ENCODE data around the gene ZNF532.
"Not testable (repeated sequence)": the region's sequence is repeated elsewhere in the genome, so short reads cannot be mapped to it uniquely, and the experiment has no call there.

The ZNF532 gene

DNA sequence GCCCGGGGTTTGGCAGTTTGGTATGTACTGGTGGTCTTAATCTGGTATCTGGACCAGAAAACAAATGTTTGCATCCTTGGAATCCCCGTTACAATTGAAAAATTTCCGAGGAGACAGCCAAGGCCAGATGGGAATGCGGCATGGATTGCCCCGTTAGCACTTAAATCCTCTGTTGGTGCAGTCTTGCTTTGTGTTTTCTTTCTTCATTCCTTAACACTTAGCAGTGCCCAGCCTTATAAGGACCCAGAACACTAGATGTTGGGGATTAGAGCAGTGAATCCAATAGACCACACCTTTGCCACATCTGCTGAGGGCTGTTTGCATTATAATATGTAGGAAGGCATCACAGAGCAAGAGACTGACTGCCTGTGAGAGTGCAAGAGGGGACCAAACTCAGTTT is 12.8 kb upstream of the ZNF532 start:
- Histone ChIP-seq H2AFZ (ENCODE audit: low read length) (no peak overlapping the region), H3K27ac (ENCODE audit: low read length) (no peak overlapping the region), H3K4me1 (ENCODE audit: low read length) (no peaks in the 10 kb centered on the region), H3F3A (ENCODE audit: insufficient read depth, low read length) (no peaks in the 10 kb centered on the region), H3K4me3 (ENCODE audit: low read length) (no peak overlapping the region), H3K4me2 (ENCODE audit: low read depth, low read length) (no peak overlapping the region), H3K9me3 (replicated peaks; ENCODE audit: insufficient read depth, low read length) (no peaks in the 10 kb centered on the region), H3K27me3 (replicated peaks; ENCODE audit: insufficient read depth, low read length) (no peaks in the 10 kb centered on the region), H3K9ac (ENCODE audit: low read length) (no peak overlapping the region), H4K20me1 (ENCODE audit: insufficient read depth, low read length) (no peaks in the 10 kb centered on the region), H3K79me2 (ENCODE audit: low read length) (no peaks in the 10 kb centered on the region), H3K36me3 (replicated peaks; ENCODE audit: insufficient read depth, low read length) (no peaks in the 10 kb centered on the region), H3K9me2 (replicated peaks; ENCODE audit: insufficient read depth, low read length) (no peaks in the 10 kb centered on the region)
- TF ChIP-seq, protein P1, sequence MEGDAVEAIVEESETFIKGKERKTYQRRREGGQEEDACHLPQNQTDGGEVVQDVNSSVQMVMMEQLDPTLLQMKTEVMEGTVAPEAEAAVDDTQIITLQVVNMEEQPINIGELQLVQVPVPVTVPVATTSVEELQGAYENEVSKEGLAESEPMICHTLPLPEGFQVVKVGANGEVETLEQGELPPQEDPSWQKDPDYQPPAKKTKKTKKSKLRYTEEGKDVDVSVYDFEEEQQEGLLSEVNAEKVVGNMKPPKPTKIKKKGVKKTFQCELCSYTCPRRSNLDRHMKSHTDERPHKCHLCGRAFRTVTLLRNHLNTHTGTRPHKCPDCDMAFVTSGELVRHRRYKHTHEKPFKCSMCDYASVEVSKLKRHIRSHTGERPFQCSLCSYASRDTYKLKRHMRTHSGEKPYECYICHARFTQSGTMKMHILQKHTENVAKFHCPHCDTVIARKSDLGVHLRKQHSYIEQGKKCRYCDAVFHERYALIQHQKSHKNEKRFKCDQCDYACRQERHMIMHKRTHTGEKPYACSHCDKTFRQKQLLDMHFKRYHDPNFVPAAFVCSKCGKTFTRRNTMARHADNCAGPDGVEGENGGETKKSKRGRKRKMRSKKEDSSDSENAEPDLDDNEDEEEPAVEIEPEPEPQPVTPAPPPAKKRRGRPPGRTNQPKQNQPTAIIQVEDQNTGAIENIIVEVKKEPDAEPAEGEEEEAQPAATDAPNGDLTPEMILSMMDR (IDR thresholded peaks at IDR 0.05; ENCODE audit: low read length), result no peak
- TF ChIP-seq EZH2phosphoT487 (IDR thresholded peaks at IDR 0.05; ENCODE audit: low read length) (no peak), EZH2 (optimal IDR thresholded peaks at IDR 0.05; ENCODE audit: low read depth, low read length) (no peak)
- DNase-seq, result no peak

DNA sequence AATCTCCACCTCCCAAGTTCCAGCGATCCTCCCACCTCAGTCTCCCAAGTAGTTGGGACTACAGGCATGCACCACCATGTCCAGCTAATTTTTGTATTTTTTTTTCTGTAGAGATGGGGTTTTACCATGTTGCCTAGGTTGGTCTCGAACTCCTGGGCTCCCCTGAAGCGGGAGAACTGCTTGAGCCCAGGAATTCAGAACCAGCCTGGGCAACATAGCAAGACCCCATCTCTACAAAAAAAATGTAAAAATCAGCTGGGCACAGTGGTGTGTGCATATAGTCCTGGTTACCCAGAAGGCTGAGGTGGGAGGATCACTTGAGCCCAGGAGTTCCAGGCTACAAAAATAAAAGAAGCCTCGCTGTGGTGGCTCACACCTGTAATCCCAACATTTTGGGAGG is 12.0 kb upstream of the ZNF532 start:
- H3K4me3 ChIP-seq (ENCODE audit: low read length), result no peak overlapping the region
- TF ChIP-seq EZH2phosphoT487 (IDR thresholded peaks at IDR 0.05; ENCODE audit: low read length) (no peak), EZH2 (optimal IDR thresholded peaks at IDR 0.05; ENCODE audit: low read depth, low read length) (no peak)
- TF ChIP-seq, protein P1 (IDR thresholded peaks at IDR 0.05; ENCODE audit: low read length), result no peak
- no peak overlapping the region for H3K9ac ChIP-seq (ENCODE audit: low read length)
- H3K27ac ChIP-seq (ENCODE audit: low read length), result no peak overlapping the region
- no peaks in the 10 kb centered on the region for H3K36me3 ChIP-seq (replicated peaks; ENCODE audit: insufficient read depth, low read length)
- no peaks in the 10 kb centered on the region for H3K9me2 ChIP-seq (replicated peaks; ENCODE audit: insufficient read depth, low read length)
- H3K9me3 ChIP-seq (replicated peaks; ENCODE audit: insufficient read depth, low read length), result no peaks in the 10 kb centered on the region
- no peak for DNase-seq
- no peaks in the 10 kb centered on the region for H3K79me2 ChIP-seq (ENCODE audit: low read length)
- no peak overlapping the region for H2AFZ ChIP-seq (ENCODE audit: low read length)
- no peaks in the 10 kb centered on the region for H4K20me1 ChIP-seq (ENCODE audit: insufficient read depth, low read length)
- no peaks in the 10 kb centered on the region for H3K4me1 ChIP-seq (ENCODE audit: low read length)
- no peak overlapping the region for H3K4me2 ChIP-seq (ENCODE audit: low read depth, low read length)
- no peaks in the 10 kb centered on the region for H3K27me3 ChIP-seq (replicated peaks; ENCODE audit: insufficient read depth, low read length)
- no peaks in the 10 kb centered on the region for H3F3A ChIP-seq (ENCODE audit: insufficient read depth, low read length)

DNA sequence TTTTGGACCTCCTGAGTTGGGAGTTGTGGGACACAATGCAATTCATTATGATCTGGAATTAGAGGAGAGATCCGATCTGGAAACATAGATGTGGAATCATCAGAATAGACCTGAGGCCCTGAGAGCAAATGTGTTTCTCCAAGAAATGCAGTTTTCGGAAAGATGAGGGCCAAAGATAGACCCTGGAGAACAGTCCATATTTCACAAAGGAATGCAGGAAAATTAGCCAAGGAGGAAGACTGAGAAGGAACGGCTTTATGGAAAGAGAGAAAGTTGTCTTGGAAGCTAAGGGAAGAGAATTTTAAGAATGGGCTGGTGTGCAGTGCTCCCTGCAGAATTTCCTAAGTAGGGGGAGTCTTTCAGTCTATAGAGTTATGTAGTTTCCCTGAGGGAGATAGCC is 11.1 kb upstream of the ZNF532 start:
- H3K9ac ChIP-seq (ENCODE audit: low read length), result no peak overlapping the region
- H3K79me2 ChIP-seq (ENCODE audit: low read length), result no peaks in the 10 kb centered on the region
- H3F3A ChIP-seq (ENCODE audit: insufficient read depth, low read length), result no peaks in the 10 kb centered on the region
- no peaks in the 10 kb centered on the region for H3K27me3 ChIP-seq (replicated peaks; ENCODE audit: insufficient read depth, low read length)
- no peaks in the 10 kb centered on the region for H4K20me1 ChIP-seq (ENCODE audit: insufficient read depth, low read length)
- H3K4me1 ChIP-seq (ENCODE audit: low read length), result no peaks in the 10 kb centered on the region
- no peak overlapping the region for H3K27ac ChIP-seq (ENCODE audit: low read length)
- DNase-seq, result no peak
- no peak overlapping the region for H3K4me3 ChIP-seq (ENCODE audit: low read length)
- H3K4me2 ChIP-seq (ENCODE audit: low read depth, low read length), result no peak overlapping the region
- no peaks in the 10 kb centered on the region for H3K9me3 ChIP-seq (replicated peaks; ENCODE audit: insufficient read depth, low read length)
- no peaks in the 10 kb centered on the region for H3K36me3 ChIP-seq (replicated peaks; ENCODE audit: insufficient read depth, low read length)
- TF ChIP-seq EZH2phosphoT487 (IDR thresholded peaks at IDR 0.05; ENCODE audit: low read length), result no peak
- TF ChIP-seq EZH2 (optimal IDR thresholded peaks at IDR 0.05; ENCODE audit: low read depth, low read length), result no peak
- TF ChIP-seq, protein P1 (IDR thresholded peaks at IDR 0.05; ENCODE audit: low read length), result no peak
- H3K9me2 ChIP-seq (replicated peaks; ENCODE audit: insufficient read depth, low read length), result no peaks in the 10 kb centered on the region
- no peak overlapping the region for H2AFZ ChIP-seq (ENCODE audit: low read length)

DNA sequence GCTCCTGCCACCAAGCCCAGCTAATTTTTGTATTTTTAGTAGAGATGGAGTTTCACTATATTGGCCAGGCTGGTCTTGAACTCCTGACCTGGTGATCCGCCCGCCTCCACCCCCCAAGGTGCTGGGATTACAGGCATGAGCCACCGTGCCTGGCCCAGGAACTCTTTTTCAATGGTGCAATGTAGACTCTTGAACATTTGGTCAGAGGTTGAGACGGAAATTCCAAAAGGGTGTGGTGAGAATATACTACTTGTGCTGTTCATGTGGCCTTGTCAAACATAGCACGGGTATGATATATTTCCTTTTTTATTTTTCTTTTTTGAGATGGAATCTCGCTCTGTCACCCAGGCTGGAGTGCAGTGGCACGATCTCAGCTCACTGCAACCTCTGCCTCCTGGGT is 9.2 kb upstream of the ZNF532 start:
- H2AFZ ChIP-seq (ENCODE audit: low read length); H3K79me2 ChIP-seq (ENCODE audit: low read length); H3K27me3 ChIP-seq (replicated peaks; ENCODE audit: insufficient read depth, low read length); H3F3A ChIP-seq (ENCODE audit: insufficient read depth, low read length); H3K27ac ChIP-seq (ENCODE audit: low read length); DNase-seq; H4K20me1 ChIP-seq (ENCODE audit: insufficient read depth, low read length); H3K4me2 ChIP-seq (ENCODE audit: low read depth, low read length); H3K9me2 ChIP-seq (replicated peaks; ENCODE audit: insufficient read depth, low read length); H3K9me3 ChIP-seq (replicated peaks; ENCODE audit: insufficient read depth, low read length); H3K9ac ChIP-seq (ENCODE audit: low read length); H3K4me3 ChIP-seq (ENCODE audit: low read length); H3K4me1 ChIP-seq (ENCODE audit: low read length); H3K36me3 ChIP-seq (replicated peaks; ENCODE audit: insufficient read depth, low read length): not testable (repeated sequence)
